Endodermal cell (in vitro differentiated cells): ENCODE data around the gene NDFIP1. TPM values are rescaled to one million over a fixed set of nuclear protein-coding genes. Genes with fewer than 3 reads are reported as not detected.

Experiments
- DNase-seq: peaks from one replicate; pipeline ENCODE4 v3.0.0-alpha.2; 2017
- H3K27ac ChIP-seq: 2 replicates; pipeline ENCODE4 v1.5.1; 2013; ENCODE audit warnings: mild to moderate bottlenecking, low read depth, low read length, moderate library complexity
- H3K27me3 ChIP-seq: 2 replicates; pipeline ENCODE4 v1.6.1; 2013; ENCODE audit warnings: mild to moderate bottlenecking, low read length, moderate library complexity; ENCODE audit not compliant: insufficient read depth, control insufficient read depth, poor library complexity, severe bottlenecking
- H3K36me3 ChIP-seq: 2 replicates; pipeline ENCODE4 v1.7.0; 2013; ENCODE audit warnings: mild to moderate bottlenecking, low read length, moderate library complexity; ENCODE audit not compliant: control insufficient read depth, insufficient read depth
- H3K4me1 ChIP-seq: one replicate; pipeline ENCODE4 v1.7.0; 2013; ENCODE audit warnings: low read length; ENCODE audit not compliant: control insufficient read depth, insufficient read depth
- H3K4me3 ChIP-seq: 2 replicates; pipeline ENCODE4 v1.5.1; 2013; ENCODE audit warnings: mild to moderate bottlenecking, low read length, moderate library complexity
- H3K9ac ChIP-seq: 2 replicates; pipeline ENCODE4 v1.6.1; 2013; ENCODE audit warnings: mild to moderate bottlenecking, low read length, moderate library complexity; ENCODE audit not compliant: poor library complexity, severe bottlenecking; ENCODE audit errors: extremely low read depth
- H3K9me3 ChIP-seq: 2 replicates; pipeline ENCODE4 v1.6.1; 2013; ENCODE audit warnings: mild to moderate bottlenecking, low read length, moderate library complexity; ENCODE audit not compliant: control insufficient read depth
- H3K27ac Mint-ChIP-seq: 2 replicates; pipeline ENCODE4 v1.8.0; 2020; ENCODE audit warnings: mixed read lengths
- H3K27me3 Mint-ChIP-seq: 2 replicates; pipeline ENCODE4 v1.8.0; 2021; ENCODE audit warnings: mild to moderate bottlenecking, mixed read lengths; ENCODE audit not compliant: insufficient read depth
- H3K36me3 Mint-ChIP-seq: 2 replicates; pipeline ENCODE4 v1.8.0; 2020; ENCODE audit warnings: low read depth, mixed read lengths
- H3K4me1 Mint-ChIP-seq: 2 replicates; pipeline ENCODE4 v1.8.0; 2020; ENCODE audit warnings: mixed read lengths
- H3K4me3 Mint-ChIP-seq: 2 replicates; pipeline ENCODE4 v1.8.0; 2020; ENCODE audit warnings: mild to moderate bottlenecking, moderate library complexity, mixed read lengths
- H3K9me3 Mint-ChIP-seq: 2 replicates; pipeline ENCODE4 v1.8.0; 2020; ENCODE audit warnings: mild to moderate bottlenecking, mixed read lengths
- WGBS, 2 experiments: methylation state at CpG; one replicate each; pipeline versions ENCODE4 v1.1.5 to v1.1.7; 2013; ENCODE audit warnings: missing lambda C conversion rate in 2 of 2, mixed read lengths in 1 of 2; ENCODE audit not compliant: insufficient coverage in 1 of 2, insufficient read length in 1 of 2; 5-methylcytosine and 5-hydroxymethylcytosine counted together
- total RNA-seq, 2 donors: library from RNA; stranded (reverse); fragmentation: NEBNext Ultra II Directional in 1 of 2; extraction: Animal tissue kit (Norgen Biotek cat#: 25700) in 1 of 2; gene quantifications; 2 replicates in 1 of 2; 3 replicates in 1 of 2; pipeline ENCODE4 v1.2.1, GENCODE V29; 2021
- TF ChIP-seq, protein P1 (sequence below): fragments of 200-600 bp; sonication (generic); conservative IDR thresholded peaks from 2 replicates; pipeline ENCODE4 v1.5.0; 2021; ENCODE audit warnings: antibody characterized with exemption, mild to moderate bottlenecking

The NDFIP1 gene
- total RNA-seq, 2 donors from 2014 or later = 46.2 to 49.0 TPM

DNA sequence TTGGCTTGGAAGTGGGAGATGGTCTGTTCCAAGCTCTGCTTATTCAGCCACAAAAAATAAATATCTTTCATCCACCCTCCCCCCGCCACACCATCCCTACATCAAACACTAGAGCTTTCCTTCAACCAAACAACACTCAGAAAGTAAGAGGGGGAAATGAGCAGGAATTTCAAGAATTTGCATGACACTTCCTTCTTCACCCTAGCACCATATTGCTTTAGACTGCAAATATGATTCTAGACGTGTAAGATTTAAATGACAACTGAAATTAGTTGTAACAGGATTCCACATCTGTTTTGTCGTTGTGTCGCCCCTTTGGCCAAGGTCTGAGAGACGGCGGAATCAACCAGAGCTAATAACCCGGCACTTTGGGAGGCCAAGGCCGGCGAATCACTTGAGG lies 88.5 kb downstream of the NDFIP1 start:
- peak; percentile 61 for DNase-seq
- no peaks in the 10 kb centered on the region for H3K9me3 ChIP-seq
- peak overlapping the region; percentile 7 for H3K27ac Mint-ChIP-seq
- 83 to 92% methylated on average over 5 to 9 of the region's 9 CpGs for WGBS, 2 experiments
- H3K9ac ChIP-seq = no peak overlapping the region
- H3K9me3 Mint-ChIP-seq = no peaks in the 10 kb centered on the region
- peaks cover 13% of the 10 kb centered on the region for H3K4me1 Mint-ChIP-seq
- H3K27me3 ChIP-seq = no peaks in the 10 kb centered on the region
- no peak overlapping the region for H3K27ac ChIP-seq
- no peaks in the 10 kb centered on the region for H3K27me3 Mint-ChIP-seq
- no peak overlapping the region for H3K4me3 Mint-ChIP-seq
- H3K36me3 Mint-ChIP-seq = no peaks in the 10 kb centered on the region
- H3K4me3 ChIP-seq = no peak overlapping the region
- TF ChIP-seq, protein P1, sequence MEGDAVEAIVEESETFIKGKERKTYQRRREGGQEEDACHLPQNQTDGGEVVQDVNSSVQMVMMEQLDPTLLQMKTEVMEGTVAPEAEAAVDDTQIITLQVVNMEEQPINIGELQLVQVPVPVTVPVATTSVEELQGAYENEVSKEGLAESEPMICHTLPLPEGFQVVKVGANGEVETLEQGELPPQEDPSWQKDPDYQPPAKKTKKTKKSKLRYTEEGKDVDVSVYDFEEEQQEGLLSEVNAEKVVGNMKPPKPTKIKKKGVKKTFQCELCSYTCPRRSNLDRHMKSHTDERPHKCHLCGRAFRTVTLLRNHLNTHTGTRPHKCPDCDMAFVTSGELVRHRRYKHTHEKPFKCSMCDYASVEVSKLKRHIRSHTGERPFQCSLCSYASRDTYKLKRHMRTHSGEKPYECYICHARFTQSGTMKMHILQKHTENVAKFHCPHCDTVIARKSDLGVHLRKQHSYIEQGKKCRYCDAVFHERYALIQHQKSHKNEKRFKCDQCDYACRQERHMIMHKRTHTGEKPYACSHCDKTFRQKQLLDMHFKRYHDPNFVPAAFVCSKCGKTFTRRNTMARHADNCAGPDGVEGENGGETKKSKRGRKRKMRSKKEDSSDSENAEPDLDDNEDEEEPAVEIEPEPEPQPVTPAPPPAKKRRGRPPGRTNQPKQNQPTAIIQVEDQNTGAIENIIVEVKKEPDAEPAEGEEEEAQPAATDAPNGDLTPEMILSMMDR = no peak
- no peaks in the 10 kb centered on the region for H3K4me1 ChIP-seq
- H3K36me3 ChIP-seq = no peaks in the 10 kb centered on the region

- Histone ChIP-seq H3K27me3 (no peaks in the 10 kb centered on the region), H3K36me3 (no peaks in the 10 kb centered on the region), H3K9me3 (no peaks in the 10 kb centered on the region), H3K27ac (no peak overlapping the region), H3K9ac (no peak overlapping the region), H3K4me1 (no peaks in the 10 kb centered on the region), H3K4me3 (no peak overlapping the region)
- DNase-seq = no peak
- Mint-ChIP-seq H3K4me1 (peaks cover 9% of the 10 kb centered on the region), H3K27me3 (no peaks in the 10 kb centered on the region), H3K4me3 (no peak overlapping the region), H3K27ac (no peak overlapping the region), H3K36me3 (no peaks in the 10 kb centered on the region), H3K9me3 (no peaks in the 10 kb centered on the region)
- WGBS, 2 experiments = 93 to 95% methylated on average over 2 to 5 of the region's 5 CpGs
- TF ChIP-seq, protein P1 = no peak
These were observed 89.2 kb downstream of the NDFIP1 start for GRCh38 chr5:142197781-142198180.

DNA sequence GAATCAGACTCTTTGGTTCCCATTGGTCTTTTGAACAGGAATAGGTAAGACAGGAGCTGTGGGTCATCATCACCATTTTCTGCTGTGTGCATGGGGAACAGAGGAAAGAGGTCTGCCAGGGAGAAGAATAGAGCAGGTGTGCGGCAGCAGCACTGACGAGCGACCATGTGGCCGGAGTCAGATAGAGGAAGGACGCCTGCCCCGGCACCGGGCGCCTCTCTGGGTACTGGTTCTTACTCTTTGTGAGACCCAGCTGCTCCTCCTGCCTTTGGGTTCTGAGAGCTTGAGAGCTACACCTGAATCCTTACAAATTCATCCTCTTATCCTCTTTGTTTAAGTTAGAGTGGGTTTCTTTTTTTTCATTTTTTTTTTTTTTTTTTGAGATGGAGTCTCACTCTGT lies 90.8 kb downstream of the NDFIP1 start:
- no peak overlapping the region for H3K4me3 Mint-ChIP-seq
- no peaks in the 10 kb centered on the region for H3K9me3 Mint-ChIP-seq
- peaks cover 19% of the 10 kb centered on the region for H3K4me1 Mint-ChIP-seq
- Histone ChIP-seq H3K9ac (no peak overlapping the region), H3K36me3 (no peaks in the 10 kb centered on the region), H3K27me3 (no peaks in the 10 kb centered on the region), H3K4me3 (no peak overlapping the region), H3K27ac (no peak overlapping the region), H3K4me1 (no peaks in the 10 kb centered on the region), H3K9me3 (no peaks in the 10 kb centered on the region)
- no peaks in the 10 kb centered on the region for H3K36me3 Mint-ChIP-seq
- TF ChIP-seq, protein P1 = no peak
- no peak for DNase-seq
- peaks cover 2% of the 10 kb centered on the region for H3K27me3 Mint-ChIP-seq
- WGBS, 2 experiments = 80 to 98% methylated on average over 3 to 8 of the region's 8 CpGs
- H3K27ac Mint-ChIP-seq = no peak overlapping the region
